ENCODE results near the gene RPS15. TPM values are rescaled to one million over a fixed set of nuclear protein-coding genes. Genes with fewer than 3 reads are reported as not detected.

Gene RPS15
- total RNA-seq, 1 experiment from 2014 or later: 1,862 TPM

GRCh38 chr19:1418951-1419738, 19.1 kb upstream of the RPS15 start:
- no TSS peak for BruUV-seq (replicated peaks)
- ChIA-PET CTCF (no interaction called here), RAD21 (ENCODE audit: low non-redundant PET in 1 of 2, low total read pairs in 2 of 2, uncharacterized antibody in 2 of 2, unreplicated experiment in 2 of 2) (no interaction called here), POLR2A (no interaction called here)
- Histone ChIP-seq H3K9me3 (ENCODE audit: control insufficient read depth in 1 of 2, insufficient read depth in 1 of 2, low read depth in 1 of 2, low read length in 2 of 2) (no peaks in the 10 kb centered on the region), H3K79me2 (ENCODE audit: insufficient read depth, low read length) (peaks cover 96% of the 10 kb centered on the region), H3K4me2 (ENCODE audit: low read length) (no peak overlapping the region), H4K20me1 (ENCODE audit: insufficient read depth) (peaks cover 19% of the 10 kb centered on the region; the same call in 1 of the 2 replicates), H3K4me3 (replicated peaks in 1 of 2; ENCODE audit: low read depth in 1 of 2, low read length in 2 of 2) (no peak overlapping the region), H3K4me1 (ENCODE audit: control insufficient read depth in 1 of 2, insufficient read depth in 2 of 2, low read length in 2 of 2) (peaks cover 17 to 22% of the 10 kb centered on the region in 2 experiments; a peak in 3 of 4 replicates), H2AFZ (ENCODE audit: low read depth, low read length, poor library complexity, severe bottlenecking) (no peak overlapping the region), H3K27me3 (ENCODE audit: insufficient read depth, low read length) (no peaks in the 10 kb centered on the region), H3K36me3 (ENCODE audit: control insufficient read depth in 1 of 2, insufficient read depth in 2 of 2, low read length in 2 of 2) (peaks cover 44 to 72% of the 10 kb centered on the region in 2 experiments), H3K9me2 (ENCODE audit: insufficient read depth) (no peaks in the 10 kb centered on the region), H3K27ac (ENCODE audit: low read depth, low read length) (no peak overlapping the region), H3K9ac (ENCODE audit: low read length) (no peak overlapping the region)
- DNase-seq (ENCODE audit: low read depth, low spot score): no peak
- ATAC-seq: no peak
- intact Hi-C loops (cut with micrococcal nuclease): no loop called here
- no peak for TF ChIP-seq CEBPB (IDR thresholded peaks at IDR 0.05; ENCODE audit: low read depth)
- TF ChIP-seq RAD21 (IDR thresholded peaks at IDR 0.05; ENCODE audit: low read depth): no peak
- TF ChIP-seq TCF7L2 (IDR thresholded peaks at IDR 0.05; ENCODE audit: borderline replicate concordance, extremely low read depth, insufficient read depth, insufficient read length): no peak
- TF ChIP-seq SIN3A (IDR thresholded peaks at IDR 0.05; ENCODE audit: low read depth): no peak
- TF ChIP-seq ZFX (IDR thresholded peaks at IDR 0.05): no peak
- no peak for TF ChIP-seq EZH2 (IDR thresholded peaks at IDR 0.05)
- TF ChIP-seq, protein P1, sequence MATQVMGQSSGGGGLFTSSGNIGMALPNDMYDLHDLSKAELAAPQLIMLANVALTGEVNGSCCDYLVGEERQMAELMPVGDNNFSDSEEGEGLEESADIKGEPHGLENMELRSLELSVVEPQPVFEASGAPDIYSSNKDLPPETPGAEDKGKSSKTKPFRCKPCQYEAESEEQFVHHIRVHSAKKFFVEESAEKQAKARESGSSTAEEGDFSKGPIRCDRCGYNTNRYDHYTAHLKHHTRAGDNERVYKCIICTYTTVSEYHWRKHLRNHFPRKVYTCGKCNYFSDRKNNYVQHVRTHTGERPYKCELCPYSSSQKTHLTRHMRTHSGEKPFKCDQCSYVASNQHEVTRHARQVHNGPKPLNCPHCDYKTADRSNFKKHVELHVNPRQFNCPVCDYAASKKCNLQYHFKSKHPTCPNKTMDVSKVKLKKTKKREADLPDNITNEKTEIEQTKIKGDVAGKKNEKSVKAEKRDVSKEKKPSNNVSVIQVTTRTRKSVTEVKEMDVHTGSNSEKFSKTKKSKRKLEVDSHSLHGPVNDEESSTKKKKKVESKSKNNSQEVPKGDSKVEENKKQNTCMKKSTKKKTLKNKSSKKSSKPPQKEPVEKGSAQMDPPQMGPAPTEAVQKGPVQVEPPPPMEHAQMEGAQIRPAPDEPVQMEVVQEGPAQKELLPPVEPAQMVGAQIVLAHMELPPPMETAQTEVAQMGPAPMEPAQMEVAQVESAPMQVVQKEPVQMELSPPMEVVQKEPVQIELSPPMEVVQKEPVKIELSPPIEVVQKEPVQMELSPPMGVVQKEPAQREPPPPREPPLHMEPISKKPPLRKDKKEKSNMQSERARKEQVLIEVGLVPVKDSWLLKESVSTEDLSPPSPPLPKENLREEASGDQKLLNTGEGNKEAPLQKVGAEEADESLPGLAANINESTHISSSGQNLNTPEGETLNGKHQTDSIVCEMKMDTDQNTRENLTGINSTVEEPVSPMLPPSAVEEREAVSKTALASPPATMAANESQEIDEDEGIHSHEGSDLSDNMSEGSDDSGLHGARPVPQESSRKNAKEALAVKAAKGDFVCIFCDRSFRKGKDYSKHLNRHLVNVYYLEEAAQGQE (IDR thresholded peaks at IDR 0.05; ENCODE audit: low read depth): no peak
- TF ChIP-seq CTCF (IDR thresholded peaks at IDR 0.05 in 2 of 3, conservative IDR thresholded peaks at IDR 0.05 in 1 of 3; ENCODE audit: borderline replicate concordance in 1 of 3, insufficient read depth in 1 of 3, low read depth in 2 of 3, low read length in 2 of 3): no peak
- TF ChIP-seq ZNF274 (IDR thresholded peaks at IDR 0.05; ENCODE audit: low read depth, low read length): no peak
- TF ChIP-seq, protein P2, sequence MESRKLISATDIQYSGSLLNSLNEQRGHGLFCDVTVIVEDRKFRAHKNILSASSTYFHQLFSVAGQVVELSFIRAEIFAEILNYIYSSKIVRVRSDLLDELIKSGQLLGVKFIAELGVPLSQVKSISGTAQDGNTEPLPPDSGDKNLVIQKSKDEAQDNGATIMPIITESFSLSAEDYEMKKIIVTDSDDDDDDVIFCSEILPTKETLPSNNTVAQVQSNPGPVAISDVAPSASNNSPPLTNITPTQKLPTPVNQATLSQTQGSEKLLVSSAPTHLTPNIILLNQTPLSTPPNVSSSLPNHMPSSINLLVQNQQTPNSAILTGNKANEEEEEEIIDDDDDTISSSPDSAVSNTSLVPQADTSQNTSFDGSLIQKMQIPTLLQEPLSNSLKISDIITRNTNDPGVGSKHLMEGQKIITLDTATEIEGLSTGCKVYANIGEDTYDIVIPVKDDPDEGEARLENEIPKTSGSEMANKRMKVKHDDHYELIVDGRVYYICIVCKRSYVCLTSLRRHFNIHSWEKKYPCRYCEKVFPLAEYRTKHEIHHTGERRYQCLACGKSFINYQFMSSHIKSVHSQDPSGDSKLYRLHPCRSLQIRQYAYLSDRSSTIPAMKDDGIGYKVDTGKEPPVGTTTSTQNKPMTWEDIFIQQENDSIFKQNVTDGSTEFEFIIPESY (IDR thresholded peaks at IDR 0.05; ENCODE audit: extremely low read depth, insufficient replicate concordance, low read length): no peak
- TF ChIP-seq CBX3 (IDR thresholded peaks at IDR 0.05; ENCODE audit: low read depth): no peak
- no peak for TF ChIP-seq YY1 (IDR thresholded peaks at IDR 0.05; ENCODE audit: extremely low read depth, insufficient replicate concordance, low read depth, low read length)
- TF ChIP-seq ELF1 (IDR thresholded peaks at IDR 0.05; ENCODE audit: borderline replicate concordance, low read depth): no peak
- TF ChIP-seq FOSL1 (IDR thresholded peaks at IDR 0.05; ENCODE audit: low read depth): no peak
- TF ChIP-seq EGR1 (IDR thresholded peaks at IDR 0.05; ENCODE audit: low read depth): no peak
- TF ChIP-seq SP1 (IDR thresholded peaks at IDR 0.05; ENCODE audit: low read depth): no peak
- TF ChIP-seq POLR2A (IDR thresholded peaks at IDR 0.05; ENCODE audit: borderline replicate concordance, extremely low read depth, insufficient read depth, insufficient read length): no peak
- TF ChIP-seq MAX (IDR thresholded peaks at IDR 0.05): no peak
- TF ChIP-seq ATF3 (IDR thresholded peaks at IDR 0.05): no peak
